Stimulated activated CD4-positive, alpha-beta T cell treated with anti-CD3 and anti-CD28 coated beads, TNF-alpha, amount 100 ng/mL, for 4 hours (primary cell): ENCODE measurements around the gene C1orf115.
"Not testable (repeated sequence)": the region's sequence is repeated elsewhere in the genome, so short reads cannot be mapped to it uniquely, and the experiment has no call there.

Experiments used
- DNase-seq, 3 experiments: peaks; one replicate each; pipeline ENCODE4 v3.0.0-alpha.2; 2020; ENCODE audit warnings: low read depth in 3 of 3

C1orf115 gene

GRCh38 chr1:220690140-220691052, at the start of gene C1orf115:
TSS of gene C1orf115 (plus strand) at chr1:220690363. CDS start at chr1:220690403, 40 bp downstream.
- peak; percentile 49 to 63 (median 62) for DNase-seq

GRCh38 chr1:220642285-220642684, 47.9 kb upstream of the C1orf115 start:
- no peak for DNase-seq

- no peak for DNase-seq
Measured at GRCh38 chr1:220652995-220653394, 37.2 kb upstream of the C1orf115 start.

- no peak for DNase-seq
Measured at GRCh38 chr1:220655509-220655908, 34.7 kb upstream of the C1orf115 start.

- no peak for DNase-seq
Measured at GRCh38 chr1:220655961-220656740, 34.0 kb upstream of the C1orf115 start.

- DNase-seq, result no peak
Measured at GRCh38 chr1:220666349-220666748, 23.8 kb upstream of the C1orf115 start.

GRCh38 chr1:220669005-220669404, 21.2 kb upstream of the C1orf115 start:
- DNase-seq, result no peak

- DNase-seq, result no peak
Measured at GRCh38 chr1:220670365-220670764, 19.8 kb upstream of the C1orf115 start.

GRCh38 chr1:220673921-220674320, 16.2 kb upstream of the C1orf115 start:
- no peak for DNase-seq

GRCh38 chr1:220677251-220677650, 12.9 kb upstream of the C1orf115 start:
- DNase-seq, result no peak

GRCh38 chr1:220680085-220680687, 10.0 kb upstream of the C1orf115 start:
- no peak for DNase-seq

GRCh38 chr1:220681220-220681880, 8.8 kb upstream of the C1orf115 start:
- no peak for DNase-seq

- DNase-seq, result no peak
Measured at GRCh38 chr1:220682901-220683576, 7.1 kb upstream of the C1orf115 start.

- DNase-seq, result not testable (repeated sequence)
Measured at GRCh38 chr1:220683716-220684115, 6.4 kb upstream of the C1orf115 start.

- DNase-seq, result no peak
Measured at GRCh38 chr1:220684890-220685289, 5.3 kb upstream of the C1orf115 start.

GRCh38 chr1:220685879-220686278, 4.3 kb upstream of the C1orf115 start:
- DNase-seq, result no peak

GRCh38 chr1:220687809-220688208, 2.4 kb upstream of the C1orf115 start:
- no peak for DNase-seq

GRCh38 chr1:220689666-220690065, 497 bp upstream of the C1orf115 start:
- no peak for DNase-seq

- DNase-seq, result no peak
Measured at GRCh38 chr1:220691053-220691684, 1.0 kb downstream of the C1orf115 start.

GRCh38 chr1:220692436-220693228, 2.5 kb downstream of the C1orf115 start:
- DNase-seq, result no peak
